ENCODE measurements around the gene METAP2. TPM values are rescaled to one million over a fixed set of nuclear protein-coding genes. Genes with fewer than 3 reads are reported as not detected.
"Not testable (repeated sequence)": the region's sequence is repeated elsewhere in the genome, so short reads cannot be mapped to it uniquely, and the experiment has no call there.

METAP2 gene
- total RNA-seq, 4 donors from 2014 or later = 25.1 to 106 (median 30.0) TPM

- H3K9me3 ChIP-seq = no peaks in the 10 kb centered on the region
- H3K4me3 ChIP-seq = no peak overlapping the region
- H3K4me1 ChIP-seq = no peaks in the 10 kb centered on the region
- no peaks in the 10 kb centered on the region for H3K27me3 ChIP-seq
- peaks cover 0 to 38% (median 0%) of the 10 kb centered on the region in 3 donors for H3K36me3 ChIP-seq
- no peak overlapping the region for H3K27ac ChIP-seq
- TF ChIP-seq POLR2A (IDR thresholded peaks at IDR 0.05) (no peak), CTCF (IDR thresholded peaks at IDR 0.05) (no peak)
- DNase-seq = no peak
Measured at GRCh38 chr12:95481888-95482287, 7.9 kb downstream of the METAP2 start.

- DNase-seq, H3K27ac ChIP-seq, H3K27me3 ChIP-seq, H3K4me1 ChIP-seq, H3K4me3 ChIP-seq, H3K9me3 ChIP-seq: not testable (repeated sequence)
- peaks cover 0 to 35% (median 0%) of the 10 kb centered on the region in 3 donors for H3K36me3 ChIP-seq
Measured at GRCh38 chr12:95482564-95482963, 8.6 kb downstream of the METAP2 start.

- peaks cover 0 to 27% (median 0%) of the 10 kb centered on the region in 3 donors for H3K36me3 ChIP-seq
- no peak overlapping the region for H3K4me3 ChIP-seq
- TF ChIP-seq POLR2A (IDR thresholded peaks at IDR 0.05) = no peak
- no peak for TF ChIP-seq CTCF (IDR thresholded peaks at IDR 0.05)
- H3K4me1 ChIP-seq = no peaks in the 10 kb centered on the region
- no peaks in the 10 kb centered on the region for H3K27me3 ChIP-seq
- H3K27ac ChIP-seq = no peak overlapping the region
- no peaks in the 10 kb centered on the region for H3K9me3 ChIP-seq
- DNase-seq = no peak
Measured at GRCh38 chr12:95484524-95484923, 10.6 kb downstream of the METAP2 start.

GRCh38 chr12:95487024-95487423 lies 13.1 kb downstream of the METAP2 start:
- Histone ChIP-seq H3K27ac (no peak overlapping the region), H3K36me3 (peaks cover 0 to 41% (median 0%) of the 10 kb centered on the region in 3 donors), H3K27me3 (no peaks in the 10 kb centered on the region), H3K4me1 (no peaks in the 10 kb centered on the region), H3K9me3 (no peaks in the 10 kb centered on the region), H3K4me3 (no peak overlapping the region)
- no peak for TF ChIP-seq POLR2A (IDR thresholded peaks at IDR 0.05)
- TF ChIP-seq CTCF (IDR thresholded peaks at IDR 0.05) = no peak
- DNase-seq = no peak

GRCh38 chr12:95492462-95492861 lies 18.5 kb downstream of the METAP2 start:
- no peak overlapping the region for H3K27ac ChIP-seq
- no peaks in the 10 kb centered on the region for H3K27me3 ChIP-seq
- DNase-seq = no peak
- peaks cover 0 to 63% (median 0%) of the 10 kb centered on the region in 3 donors for H3K36me3 ChIP-seq
- no peak overlapping the region for H3K4me3 ChIP-seq
- no peaks in the 10 kb centered on the region for H3K9me3 ChIP-seq
- TF ChIP-seq POLR2A (IDR thresholded peaks at IDR 0.05) (no peak), CTCF (IDR thresholded peaks at IDR 0.05) (no peak)
- no peaks in the 10 kb centered on the region for H3K4me1 ChIP-seq

- Histone ChIP-seq H3K4me1 (no peaks in the 10 kb centered on the region), H3K4me3 (no peak overlapping the region), H3K36me3 (peaks cover 0 to 71% (median 0%) of the 10 kb centered on the region in 3 donors), H3K27ac (no peak overlapping the region), H3K27me3 (no peaks in the 10 kb centered on the region), H3K9me3 (no peaks in the 10 kb centered on the region)
- no peak for TF ChIP-seq POLR2A (IDR thresholded peaks at IDR 0.05)
- TF ChIP-seq CTCF (IDR thresholded peaks at IDR 0.05) = no peak
- DNase-seq = no peak
Measured at GRCh38 chr12:95494888-95495287, 20.9 kb downstream of the METAP2 start.

Data from Peyer's patch (tissue), 4 donors.